Esophagus muscularis mucosa (tissue), 3 donors: ENCODE measurements around the gene CFAP300.

ENCODE experiments used
- POLR2AphosphoS5 ChIP-seq, 2 donors: sonication (generic); formaldehyde crosslinking; IDR thresholded peaks; one replicate each; pipeline ENCODE4 v1.6.1; 2017; ENCODE audit warnings: antibody characterized with exemption in 2 of 2
- TF ChIP-seq, protein P1 (sequence below), 3 experiments: fragments of 200-600 bp in 2 of 3; fragments of 450-650 bp in 1 of 3; sonication (generic) in 2 of 3; IDR thresholded peaks; one replicate each; pipeline ENCODE4 v1.5.1; 2017 to 2019; ENCODE audit warnings: antibody characterized with exemption in 3 of 3, mild to moderate bottlenecking in 2 of 3, moderate library complexity in 1 of 3

DNA sequence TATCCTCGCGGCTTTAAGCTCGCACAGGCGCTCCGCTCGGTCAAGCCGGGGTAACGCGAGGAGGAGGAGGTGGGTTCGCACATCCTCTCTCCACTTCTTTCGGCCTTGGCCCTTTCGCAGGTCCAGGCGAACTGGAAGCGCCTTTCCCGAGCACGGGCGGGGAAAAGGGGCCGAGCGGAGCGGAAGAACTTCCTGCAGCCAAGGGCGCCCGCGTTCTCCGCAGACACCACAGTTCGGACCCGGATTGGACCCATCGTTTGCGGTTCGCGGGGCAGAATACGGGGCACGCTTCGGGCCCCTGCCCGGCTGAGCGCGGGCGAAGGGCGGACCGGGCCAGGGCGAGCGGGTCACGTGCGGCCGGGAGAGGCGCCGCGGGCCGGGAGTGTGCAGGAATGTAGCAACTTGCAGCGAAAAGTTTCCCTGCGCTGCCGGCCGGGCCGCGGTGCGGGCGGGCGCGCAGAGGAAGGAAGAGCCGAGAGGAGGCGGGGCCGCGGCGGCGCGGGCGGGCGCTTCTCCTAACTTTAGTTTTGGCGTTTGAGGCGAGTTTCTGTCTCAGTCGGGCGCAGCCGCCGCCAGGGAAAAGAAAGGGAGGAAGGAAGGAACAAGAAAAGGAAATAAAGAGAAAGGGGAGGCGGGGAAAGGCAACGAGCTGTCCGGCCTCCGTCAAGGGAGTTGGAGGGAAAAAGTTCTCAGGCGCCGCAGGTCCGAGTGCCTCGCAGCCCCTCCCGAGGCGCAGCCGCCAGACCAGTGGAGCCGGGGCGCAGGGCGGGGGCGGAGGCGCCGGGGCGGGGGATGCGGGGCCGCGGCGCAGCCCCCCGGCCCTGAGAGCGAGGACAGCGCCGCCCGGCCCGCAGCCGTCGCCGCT, 62.9 kb downstream of the CFAP300 start, which contains the start of gene YAP1:
- TF ChIP-seq, protein P1, sequence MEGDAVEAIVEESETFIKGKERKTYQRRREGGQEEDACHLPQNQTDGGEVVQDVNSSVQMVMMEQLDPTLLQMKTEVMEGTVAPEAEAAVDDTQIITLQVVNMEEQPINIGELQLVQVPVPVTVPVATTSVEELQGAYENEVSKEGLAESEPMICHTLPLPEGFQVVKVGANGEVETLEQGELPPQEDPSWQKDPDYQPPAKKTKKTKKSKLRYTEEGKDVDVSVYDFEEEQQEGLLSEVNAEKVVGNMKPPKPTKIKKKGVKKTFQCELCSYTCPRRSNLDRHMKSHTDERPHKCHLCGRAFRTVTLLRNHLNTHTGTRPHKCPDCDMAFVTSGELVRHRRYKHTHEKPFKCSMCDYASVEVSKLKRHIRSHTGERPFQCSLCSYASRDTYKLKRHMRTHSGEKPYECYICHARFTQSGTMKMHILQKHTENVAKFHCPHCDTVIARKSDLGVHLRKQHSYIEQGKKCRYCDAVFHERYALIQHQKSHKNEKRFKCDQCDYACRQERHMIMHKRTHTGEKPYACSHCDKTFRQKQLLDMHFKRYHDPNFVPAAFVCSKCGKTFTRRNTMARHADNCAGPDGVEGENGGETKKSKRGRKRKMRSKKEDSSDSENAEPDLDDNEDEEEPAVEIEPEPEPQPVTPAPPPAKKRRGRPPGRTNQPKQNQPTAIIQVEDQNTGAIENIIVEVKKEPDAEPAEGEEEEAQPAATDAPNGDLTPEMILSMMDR (IDR thresholded peaks at IDR 0.05): peak in 1 of 3 experiments; percentile 26
- TF ChIP-seq POLR2AphosphoS5 (IDR thresholded peaks at IDR 0.05): peak; percentile 74
